ENCODE results near the gene TMEM198. TPM values are rescaled to one million over a fixed set of nuclear protein-coding genes. Genes with fewer than 3 reads are reported as not detected.
A peak's percentile ranks its signal among the peaks of the same experiment; 100 is the strongest.

The TMEM198 gene
- total and polyA plus RNA-seq, 2 of the 4 experiments (the other 2 are of a cell fraction) = 0.18 to 2.2 TPM

DNA sequence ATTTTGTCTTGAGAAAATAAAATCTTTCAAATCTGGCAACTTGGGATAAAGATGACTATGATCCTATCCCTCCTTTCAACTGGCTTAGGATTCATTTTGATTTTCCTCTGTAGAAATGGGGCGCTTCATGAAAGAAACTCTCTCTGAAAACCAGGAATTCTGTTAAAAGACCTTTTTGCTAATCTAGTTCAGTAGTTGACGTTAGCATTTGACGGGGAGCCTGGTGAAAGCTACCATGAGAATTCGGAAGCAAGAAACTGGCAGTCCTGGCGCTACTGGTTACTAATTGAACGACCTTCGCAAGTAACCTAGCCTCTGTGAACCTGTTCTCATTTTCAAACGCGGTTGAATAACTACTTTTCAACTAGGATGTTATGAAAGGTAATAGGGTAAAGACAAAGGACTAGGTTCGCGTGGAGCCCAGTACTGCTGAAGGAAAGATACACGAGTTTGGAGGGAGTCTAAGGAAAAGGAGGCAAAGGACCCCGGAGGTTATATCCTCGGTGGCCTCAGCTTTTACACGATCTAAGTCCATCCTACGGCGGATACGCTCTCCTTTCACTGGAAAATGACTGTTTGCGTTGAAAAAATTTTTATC is 53.2 kb downstream of the TMEM198 start:
- H3K4me1 ChIP-seq (ENCODE audit: control insufficient read depth, insufficient read depth, low read length) = peaks cover 2% of the 10 kb centered on the region
- H2BK15ac ChIP-seq (ENCODE audit: low read depth, low read length) = peak overlapping the region; percentile 16; the same call in 1 of the 3 replicates
- H2AFZ ChIP-seq (replicated peaks; ENCODE audit: low read length, poor library complexity) = peak overlapping the region; percentile 91
- no peaks in the 10 kb centered on the region for H4K20me1 ChIP-seq (ENCODE audit: insufficient read depth, low read length)
- no peaks in the 10 kb centered on the region for H3K9me3 ChIP-seq (ENCODE audit: control insufficient read depth, insufficient read depth, low read length)
- H2BK20ac ChIP-seq (ENCODE audit: low read depth, low read length) = no peak overlapping the region
- in situ Hi-C loops (cut with MboI; ENCODE audit: low sequenced_read_pairs) (no loop called here), dilution Hi-C loops (cut with HindIII; ENCODE audit: low sequenced_read_pairs, unreplicated experiment) (no loop called here), intact Hi-C loops (cut with micrococcal nuclease) (loop anchor here (2.0 to 5.0 kb wide), 3 partner anchors 20 to 90 kb away; partner anchors contain the start of gene CHPF)
- peak overlapping the region; percentile 89 for H3K9ac ChIP-seq (ENCODE audit: low read depth, low read length)
- peaks cover 9 to 14% of the 10 kb centered on the region in 2 experiments for H3K79me1 ChIP-seq (ENCODE audit: low read depth in 1 of 2, low read length in 2 of 2)
- peak overlapping the region; percentile 77 for H3K14ac ChIP-seq (replicated peaks; ENCODE audit: low read depth, low read length)
- peaks cover 6% of the 10 kb centered on the region; the same call in 1 of the 2 replicates for H3K9me1 ChIP-seq (ENCODE audit: insufficient read depth, low read length)
- peak overlapping the region; percentile 69 for H4K91ac ChIP-seq (ENCODE audit: insufficient read depth, low read depth, low read length)
- peak overlapping the region; percentile 46 for H3K23ac ChIP-seq (ENCODE audit: low read depth, low read length)
- H2AK5ac ChIP-seq (ENCODE audit: low read depth, low read length) = peak overlapping the region; percentile 24
- H3K4ac ChIP-seq (ENCODE audit: low read depth, low read length) = peak overlapping the region; percentile 65
- peak overlapping the region; percentile 76 for H3K56ac ChIP-seq (ENCODE audit: extremely low read depth, insufficient read depth, low read length)
- H2BK120ac ChIP-seq (ENCODE audit: low read depth, low read length) = peak overlapping the region; percentile 7
- peak overlapping the region; percentile 83 for H2BK5ac ChIP-seq (ENCODE audit: low read depth, low read length, poor library complexity, severe bottlenecking)
- peak overlapping the region; percentile 89 to 99 for H4K8ac ChIP-seq (ENCODE audit: low read depth in 2 of 2, low read length in 2 of 2)
- BruUV-seq (replicated peaks) = no TSS peak
- peak overlapping the region; percentile 96 for H2AK9ac ChIP-seq (replicated peaks; ENCODE audit: low read depth, low read length, poor library complexity)
- TF ChIP-seq USF2 (IDR thresholded peaks at IDR 0.05; ENCODE audit: low read depth, low read length) (no peak), RAD21 (IDR thresholded peaks at IDR 0.05; ENCODE audit: low read length) (no peak), POLR2A (IDR thresholded peaks at IDR 0.05; ENCODE audit: low read depth, low read length) (no peak), MAZ (IDR thresholded peaks at IDR 0.05; ENCODE audit: borderline replicate concordance, low read depth, low read length) (no peak), BHLHE40 (IDR thresholded peaks at IDR 0.05; ENCODE audit: low read depth, low read length) (no peak), FOS (IDR thresholded peaks at IDR 0.05; ENCODE audit: low read depth, low read length) (no peak)
- WGBS, 2 experiments (ENCODE audit: extremely low coverage in 2 of 2, insufficient read length in 1 of 2) = 16% methylated on average over 6 of the region's 19 CpGs; no CpG with 5 or more reads in 1 of the 2 experiments
- H3K27me3 ChIP-seq (ENCODE audit: control insufficient read depth, insufficient read depth, low read length) = no peaks in the 10 kb centered on the region; the same call in 1 of the 2 replicates
- ATAC-seq (ENCODE audit: low read depth) (peak; percentile 4; the same call in 1 of the 2 replicates), DNase-seq (peak; percentile 12)
- peak overlapping the region; percentile 63 for H3K4me3 ChIP-seq (ENCODE audit: insufficient read depth, low read depth, low read length)
- peak overlapping the region; percentile 51 for H3K18ac ChIP-seq (ENCODE audit: low read depth, low read length)
- CTCF ChIA-PET = interaction anchor here (2.1 kb wide), 1 partner anchor 36 kb away, joined by 7 read pairs; no protein-coding TSS in a partner anchor
- H3K36me3 ChIP-seq (ENCODE audit: control insufficient read depth, insufficient read depth, low read length) = peaks cover 9% of the 10 kb centered on the region
- peak overlapping the region; percentile 85 for H3K4me2 ChIP-seq (ENCODE audit: low read depth, low read length)
- H3K27ac ChIP-seq (ENCODE audit: insufficient read depth, low read length) = peak overlapping the region; percentile 88
- peak overlapping the region; percentile 61 for H4K5ac ChIP-seq (ENCODE audit: low read depth, low read length)
- POLR2A ChIA-PET (ENCODE audit: unreplicated experiment) = no interaction called here

Measured in IMR-90 (cell line).